ENCODE data around the gene OSM. TPM values are rescaled to one million over a fixed set of nuclear protein-coding genes. Genes with fewer than 3 reads are reported as not detected.

The OSM gene
- total RNA-seq, 1 experiment from 2014 or later: not detected

- TF ChIP-seq SIN3A (IDR thresholded peaks at IDR 0.05; ENCODE audit: borderline replicate concordance, insufficient read depth, low read depth, low read length) (no peak), CTCF (IDR thresholded peaks at IDR 0.05) (no peak), REST (IDR thresholded peaks at IDR 0.05; ENCODE audit: insufficient read depth in 1 of 2, low read depth in 2 of 2, low read length in 1 of 2) (no peak), POLR2AphosphoS5 (IDR thresholded peaks at IDR 0.05; ENCODE audit: low read depth, low read length) (no peak), TCF7L2 (IDR thresholded peaks at IDR 0.05; ENCODE audit: low read depth, low read length) (no peak)
- ChIA-PET POLR2A (no interaction called here), CTCF (no interaction called here)
- H3K9me3 ChIP-seq (ENCODE audit: control insufficient read depth, insufficient read depth, low read depth, low read length): no peaks in the 10 kb centered on the region
- BruUV-seq (replicated peaks): no TSS peak
- peaks cover 14% of the 10 kb centered on the region for H3K4me1 ChIP-seq (ENCODE audit: control insufficient read depth, insufficient read depth, low read length)
- no peak for DNase-seq (ENCODE audit: low read depth, low spot score)
- in situ Hi-C loops (cut with HindIII; ENCODE audit: low pct_unique_long_range_greater_than_20kb, low sequenced_read_pairs): no loop called here
- no peak overlapping the region for H3K27ac ChIP-seq (ENCODE audit: low read length)
- H3K27me3 ChIP-seq (ENCODE audit: control insufficient read depth, insufficient read depth, low read length): no peaks in the 10 kb centered on the region
- intact Hi-C loops (cut with micrococcal nuclease; ENCODE audit: unreplicated experiment): no loop called here
- no peak overlapping the region for H3K4me3 ChIP-seq (ENCODE audit: low read depth in 2 of 2, low read length in 2 of 2)
- H3K36me3 ChIP-seq (ENCODE audit: control insufficient read depth, insufficient read depth, low read length): no peaks in the 10 kb centered on the region; the same call in 1 of the 2 replicates
- no peak for ATAC-seq
Measured at GRCh38 chr22:30294066-30294465, 27.4 kb upstream of the OSM start.

- intact Hi-C loops (cut with micrococcal nuclease; ENCODE audit: unreplicated experiment) (no loop called here), in situ Hi-C loops (cut with HindIII; ENCODE audit: low pct_unique_long_range_greater_than_20kb, low sequenced_read_pairs) (no loop called here)
- TF ChIP-seq SIN3A (IDR thresholded peaks at IDR 0.05; ENCODE audit: borderline replicate concordance, insufficient read depth, low read depth, low read length): no peak
- TF ChIP-seq POLR2AphosphoS5 (IDR thresholded peaks at IDR 0.05; ENCODE audit: low read depth, low read length): no peak
- no peak for TF ChIP-seq TCF7L2 (IDR thresholded peaks at IDR 0.05; ENCODE audit: low read depth, low read length)
- no peak for TF ChIP-seq CTCF (IDR thresholded peaks at IDR 0.05)
- TF ChIP-seq REST (IDR thresholded peaks at IDR 0.05; ENCODE audit: insufficient read depth in 1 of 2, low read depth in 2 of 2, low read length in 1 of 2): no peak
- no peak overlapping the region for H3K4me3 ChIP-seq (ENCODE audit: low read depth in 2 of 2, low read length in 2 of 2)
- H3K27ac ChIP-seq (ENCODE audit: low read length): no peak overlapping the region
- peaks cover 19% of the 10 kb centered on the region for H3K4me1 ChIP-seq (ENCODE audit: control insufficient read depth, insufficient read depth, low read length)
- ATAC-seq (no peak), DNase-seq (ENCODE audit: low read depth, low spot score) (no peak)
- BruUV-seq (replicated peaks): no TSS peak
- no peaks in the 10 kb centered on the region; the same call in 1 of the 2 replicates for H3K36me3 ChIP-seq (ENCODE audit: control insufficient read depth, insufficient read depth, low read length)
- H3K27me3 ChIP-seq (ENCODE audit: control insufficient read depth, insufficient read depth, low read length): no peaks in the 10 kb centered on the region
- POLR2A ChIA-PET: no interaction called here
- H3K9me3 ChIP-seq (ENCODE audit: control insufficient read depth, insufficient read depth, low read depth, low read length): no peaks in the 10 kb centered on the region
- CTCF ChIA-PET: no interaction called here
Measured at GRCh38 chr22:30293026-30293425, 26.4 kb upstream of the OSM start.
